IMR-90 (cell line): ENCODE measurements around the gene GFY. TPM values are rescaled to one million over a fixed set of nuclear protein-coding genes. Genes with fewer than 3 reads are reported as not detected.

Source experiments
- CTCF ChIP-seq: conservative IDR thresholded peaks from 2 replicates; pipeline ENCODE4 v1.5.1; 2012; ENCODE audit warnings: mild to moderate bottlenecking, low read depth, low read length, improper control_type of control experiment
- ELK1 ChIP-seq: fragments of 150-350 bp; IDR thresholded peaks from 2 replicates; pipeline ENCODE4 v1.6.1; 2016; ENCODE audit warnings: low read depth, mild to moderate bottlenecking, low read length, moderate library complexity, borderline replicate concordance
- polyA plus RNA-seq, 3 experiments: library from polyadenylated mRNA; depleted of rRNA; stranded (reverse); fragments of >200 nt; gene quantifications; 2 replicates each; pipeline ENCODE4 v1.2.3, GENCODE V29; 2012; ENCODE audit warnings: low replicate concordance in 1 of 3
- total RNA-seq: library from RNA; depleted of rRNA; stranded (reverse); fragments of >200 nt; gene quantifications from 2 replicates; pipeline ENCODE4 v1.2.3, GENCODE V29; 2012

GFY gene
- total and polyA plus RNA-seq, 2 of the 4 experiments (the other 2 are of a cell fraction): not detected

- TF ChIP-seq ELK1 (no peak), CTCF (no peak)
Measured at GRCh38 chr19:49433240-49433901, 8.2 kb downstream of the GFY start (continued).
